Glomerular visceral epithelial cell (primary cell): ENCODE results near the gene MCUR1.
A peak's percentile ranks its signal among the peaks of the same experiment; 100 is the strongest.
"Not testable (repeated sequence)": the region's sequence is repeated elsewhere in the genome, so short reads cannot be mapped to it uniquely, and the experiment has no call there.

Source experiments
- DNase-seq: peaks from one replicate; pipeline ENCODE4 v3.0.0-alpha.2; 2016; ENCODE audit errors: extremely low spot score

Gene MCUR1

DNA sequence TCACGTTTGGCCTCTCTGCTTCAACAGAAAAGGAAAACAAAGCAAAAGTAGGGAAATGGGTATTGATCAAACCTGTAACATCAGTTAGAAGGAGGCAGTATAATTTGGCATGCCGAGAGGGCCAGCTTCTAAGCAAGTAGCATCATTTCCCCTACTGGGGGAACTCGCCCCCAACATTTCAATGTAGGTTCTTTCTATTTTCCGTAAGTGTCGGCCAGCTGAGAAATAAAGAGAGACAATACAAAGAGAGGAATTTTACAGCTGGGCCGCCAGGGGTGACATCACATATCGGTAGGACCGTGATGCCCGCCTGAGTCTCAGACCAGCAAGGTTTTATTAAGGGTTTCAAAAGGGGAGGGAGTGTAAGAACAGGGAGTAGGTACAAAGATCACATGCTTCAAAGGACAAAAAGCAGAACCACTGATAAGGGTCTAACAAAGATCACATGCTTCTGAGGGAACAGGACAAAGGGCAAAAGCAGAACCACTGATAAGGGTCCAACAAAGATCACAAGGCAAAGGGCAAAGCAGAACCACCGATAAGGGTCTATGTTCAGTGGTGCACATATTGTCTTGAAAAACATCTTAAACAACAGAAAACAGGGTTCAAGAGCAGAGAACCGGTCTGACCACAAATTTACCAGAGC is 14.4 kb upstream of the MCUR1 start:
- not testable (repeated sequence) for DNase-seq

DNA sequence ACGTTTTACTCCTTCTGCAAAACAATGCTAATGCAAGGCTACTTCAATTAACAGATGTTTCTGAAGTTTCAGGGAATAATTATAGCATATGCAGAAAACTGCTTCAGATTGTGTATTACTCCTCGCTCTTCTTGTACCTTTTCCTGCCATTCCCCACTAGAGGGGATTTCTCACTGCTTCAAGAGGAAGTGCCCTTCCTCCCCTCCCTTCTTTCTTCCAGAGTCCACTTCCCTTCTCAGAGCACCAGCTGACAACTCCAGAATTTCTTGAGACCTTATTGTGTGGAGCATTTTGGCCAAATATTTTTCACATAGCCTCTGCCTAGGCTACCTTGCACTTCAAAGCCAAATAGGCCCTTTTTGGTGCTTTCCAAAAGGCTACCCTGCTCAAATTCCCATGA is 12.7 kb upstream of the MCUR1 start:
- no peak for DNase-seq

DNA sequence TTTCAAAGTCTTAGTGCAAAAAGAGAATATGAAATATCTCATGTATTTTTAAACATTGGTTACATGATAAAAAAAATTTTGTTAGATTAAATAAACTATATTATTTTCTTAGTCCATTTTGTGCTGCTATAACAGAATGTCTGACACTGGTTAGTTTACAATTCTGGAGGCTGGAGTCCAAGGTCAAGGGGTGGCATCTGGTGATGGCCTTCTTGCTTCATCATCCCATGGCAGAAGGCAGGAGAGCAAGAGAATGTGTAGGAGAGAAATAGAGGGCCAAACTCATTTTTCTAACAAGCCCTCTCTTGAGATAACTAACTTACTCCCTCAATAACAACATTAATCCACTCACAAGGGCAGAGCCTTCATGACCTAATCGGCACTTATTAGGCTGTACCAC is 11.5 kb upstream of the MCUR1 start:
- DNase-seq = no peak

DNA sequence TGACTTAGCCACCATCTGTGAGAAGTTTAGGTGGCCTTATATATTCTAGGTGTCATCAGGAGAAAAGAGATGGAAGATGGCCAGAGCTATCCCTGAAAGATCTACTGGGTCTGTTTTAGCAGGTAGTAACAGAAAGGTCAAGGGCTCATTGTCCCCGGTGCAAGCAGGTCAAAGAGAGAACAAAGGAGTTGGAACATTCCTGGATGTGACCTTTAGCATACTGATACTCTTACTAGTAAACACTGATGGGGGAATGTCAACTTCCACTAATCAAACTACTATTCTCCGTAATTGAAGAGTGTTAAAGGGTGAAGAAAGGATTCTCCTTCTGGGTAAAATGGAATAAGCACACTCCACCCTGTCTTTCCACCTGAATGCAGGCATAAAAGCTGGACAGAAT is 4.0 kb upstream of the MCUR1 start:
- DNase-seq = no peak

DNA sequence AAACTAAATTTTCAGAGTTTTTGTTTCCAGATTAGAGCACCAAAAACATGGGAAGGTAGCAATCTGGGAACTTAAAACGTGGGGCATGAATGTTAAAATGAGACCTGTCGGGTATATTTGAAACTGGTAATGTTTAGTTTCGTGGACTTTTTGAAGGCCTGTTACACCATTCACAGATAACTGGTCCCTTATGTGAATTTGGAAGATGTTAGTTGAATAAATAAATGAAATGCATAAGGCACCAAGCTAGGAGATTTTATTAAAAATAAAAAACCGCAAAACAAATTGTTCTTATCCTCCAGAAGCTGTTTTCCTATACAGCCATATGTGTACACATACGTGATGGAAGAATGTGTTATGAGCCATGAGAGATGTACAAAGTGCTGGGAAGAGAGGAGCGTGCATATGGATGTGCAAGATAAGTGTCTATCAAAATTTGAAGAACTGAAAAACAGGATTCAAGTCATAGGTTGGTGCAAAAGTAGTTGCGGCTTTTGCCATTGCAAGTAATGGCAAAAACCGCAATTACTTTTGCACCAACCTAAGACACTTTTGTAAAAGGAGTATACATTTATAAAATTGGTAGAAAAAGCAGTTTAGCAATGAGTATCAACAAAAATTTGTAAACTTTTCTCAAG is 700 bp upstream of the MCUR1 start:
- DNase-seq = no peak

DNA sequence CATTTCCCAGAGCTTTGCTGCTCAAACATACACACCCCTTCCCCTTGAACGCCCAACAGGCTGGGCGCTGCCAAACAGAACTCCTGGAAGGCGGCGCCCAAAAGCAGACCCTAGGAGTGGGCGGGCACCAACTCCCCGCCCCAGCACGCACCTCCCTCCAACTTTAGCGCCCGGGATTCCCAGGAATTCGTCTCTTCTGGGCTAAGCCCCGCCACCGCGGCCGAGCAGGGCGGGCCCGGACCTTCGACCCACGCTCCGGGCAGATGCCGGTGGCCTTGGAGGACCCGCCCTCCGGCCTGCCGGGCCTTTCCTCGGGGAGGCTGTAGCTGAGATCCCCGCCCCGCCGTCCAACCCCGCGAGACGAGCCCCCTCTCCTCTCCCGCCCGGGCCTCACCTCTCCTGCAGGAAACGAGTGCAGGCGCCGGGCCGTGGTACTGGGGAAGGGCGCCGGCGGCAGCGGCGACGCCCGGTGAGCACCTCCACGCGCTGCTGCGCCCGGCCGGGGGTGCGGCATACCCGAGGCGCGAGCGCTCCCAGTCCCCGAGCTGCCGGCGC is 659 bp downstream of the MCUR1 start:
- DNase-seq = peak; percentile 78

DNA sequence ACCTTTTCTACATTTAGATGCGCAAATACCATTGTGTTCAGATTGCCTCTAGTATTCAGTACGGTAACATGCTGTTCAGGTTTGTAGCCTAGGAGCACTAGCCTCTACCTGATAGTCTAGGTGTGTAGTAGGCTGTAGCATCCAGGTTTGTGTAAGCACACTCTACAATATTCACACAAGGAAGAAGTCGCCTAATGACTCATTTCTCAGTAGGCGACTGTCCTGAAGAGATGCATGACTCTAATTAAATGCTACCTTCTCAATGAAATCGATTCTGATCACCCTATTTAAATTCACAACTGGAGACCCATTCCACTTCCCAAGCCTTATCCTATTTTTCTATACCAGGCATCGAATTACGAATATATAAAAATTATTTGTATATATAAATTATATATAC is 1.3 kb downstream of the MCUR1 start:
- DNase-seq = no peak

DNA sequence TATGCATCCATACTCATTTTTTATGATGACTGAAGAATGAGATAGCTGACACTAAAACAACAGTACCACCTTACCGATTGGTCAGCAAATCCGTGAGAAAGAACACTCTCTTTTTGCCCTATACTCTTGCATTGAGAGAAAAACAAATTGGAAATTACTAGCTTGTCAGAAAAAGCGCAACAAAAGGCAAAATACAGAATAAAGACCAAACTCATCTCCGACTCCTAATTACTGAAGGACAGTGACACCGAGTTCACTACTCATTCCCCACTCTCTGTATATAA is 2.1 kb downstream of the MCUR1 start:
- no peak for DNase-seq

DNA sequence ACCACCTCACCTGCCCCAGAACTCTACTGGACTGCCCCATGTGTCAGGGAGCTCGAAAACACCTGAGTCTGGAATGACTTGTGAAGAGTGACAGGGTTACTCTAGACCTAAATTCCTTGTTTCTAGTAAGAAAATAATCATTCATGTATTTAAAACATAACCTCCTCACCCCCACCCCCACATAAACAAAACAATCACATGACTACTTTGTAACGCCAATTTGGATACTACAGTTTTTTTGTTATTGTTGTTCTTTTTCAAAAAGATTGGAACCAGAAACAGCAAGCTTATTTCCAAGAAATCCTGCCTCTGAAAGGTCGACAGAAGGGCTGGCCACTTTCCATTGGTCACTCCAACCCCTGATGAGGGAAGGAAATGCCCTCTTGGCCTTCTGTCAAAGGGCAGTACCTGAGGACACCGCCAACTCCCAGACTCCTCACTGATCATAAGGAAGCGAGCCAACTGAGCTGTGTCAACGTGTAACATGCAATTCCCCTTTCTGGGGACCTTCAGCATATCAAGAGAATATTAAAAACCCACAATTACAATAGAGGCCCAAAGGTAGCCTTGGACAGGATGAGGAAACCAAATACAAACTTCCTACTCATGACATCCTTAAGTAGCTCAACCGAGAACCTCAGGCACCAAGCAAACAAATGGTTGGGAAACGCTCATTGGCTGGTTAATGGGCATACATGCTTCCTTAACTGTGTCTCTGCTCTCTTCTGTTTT is 2.6 kb downstream of the MCUR1 start:
- DNase-seq = no peak

DNA sequence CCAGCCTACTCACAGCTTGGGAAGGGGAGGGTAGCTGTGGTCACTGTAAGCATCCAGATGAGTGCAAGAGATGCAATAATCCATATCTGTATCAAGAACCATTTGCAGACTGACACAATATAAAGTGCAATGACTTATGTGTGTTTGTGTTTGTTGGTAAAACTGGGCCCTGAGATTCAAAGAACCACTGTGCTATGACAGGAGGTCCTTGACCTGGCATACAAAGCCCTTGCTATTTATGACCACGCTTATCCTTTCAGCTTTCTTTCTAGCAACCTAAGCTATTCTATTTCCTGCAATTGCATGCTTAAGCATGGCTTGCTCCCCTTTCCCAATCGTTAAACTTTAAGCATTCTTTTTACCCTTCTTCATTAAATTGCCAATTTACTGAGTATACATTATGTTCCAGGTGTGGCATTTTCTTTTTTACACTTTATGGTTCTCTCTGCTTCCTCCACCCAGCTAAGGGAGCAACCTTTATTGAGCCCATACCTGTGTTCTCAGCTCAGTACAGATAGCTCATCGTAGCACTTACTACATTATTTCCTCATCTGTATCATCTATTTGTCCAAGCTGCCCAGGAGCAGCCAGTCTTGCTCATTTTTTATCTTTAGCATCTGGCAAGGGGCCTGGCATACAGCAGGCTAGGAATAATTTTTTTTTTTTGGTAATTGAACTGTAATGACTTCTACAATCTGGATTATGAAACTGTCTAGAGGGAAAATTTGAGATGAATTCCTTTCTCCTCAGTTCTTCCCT is 3.5 kb downstream of the MCUR1 start:
- no peak for DNase-seq

DNA sequence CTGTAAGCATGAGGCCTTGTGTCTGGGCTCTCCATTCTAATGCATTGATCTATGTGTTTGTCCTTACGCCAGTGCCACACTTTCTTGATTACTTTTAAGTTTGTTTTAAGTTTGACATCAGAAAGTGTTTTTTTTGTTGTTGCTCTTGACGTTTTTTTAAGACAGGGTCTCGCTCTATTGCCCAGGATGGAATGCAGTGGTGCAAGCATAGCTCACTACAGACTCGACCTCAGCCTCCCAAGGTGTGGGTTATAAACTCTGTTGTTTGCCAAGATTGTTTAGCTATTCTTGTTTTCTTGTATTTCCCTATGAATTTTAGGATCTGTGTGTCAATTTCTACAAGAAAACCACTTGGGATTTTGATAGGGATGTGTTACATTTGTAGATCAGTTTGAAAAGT is 5.6 kb downstream of the MCUR1 start:
- no peak for DNase-seq

DNA sequence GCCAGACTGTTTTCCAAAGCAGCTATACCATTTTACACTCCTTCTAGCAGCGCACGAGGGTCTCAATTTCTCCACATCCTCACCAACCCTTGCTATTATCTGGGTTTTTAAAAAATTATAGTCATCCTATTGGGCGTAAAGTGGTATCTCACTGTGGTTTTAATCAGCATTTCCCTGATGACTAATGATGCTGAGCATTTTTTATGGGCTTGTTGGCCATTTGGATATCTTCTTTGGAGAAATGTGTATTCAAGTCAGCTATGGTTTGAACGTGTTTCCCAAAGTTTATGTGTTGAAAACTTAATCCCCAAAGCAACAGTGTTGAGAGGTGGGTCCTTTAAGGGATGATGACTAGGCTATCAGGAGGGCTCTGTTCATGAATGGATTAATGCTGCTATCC is 6.7 kb downstream of the MCUR1 start:
- no peak for DNase-seq

DNA sequence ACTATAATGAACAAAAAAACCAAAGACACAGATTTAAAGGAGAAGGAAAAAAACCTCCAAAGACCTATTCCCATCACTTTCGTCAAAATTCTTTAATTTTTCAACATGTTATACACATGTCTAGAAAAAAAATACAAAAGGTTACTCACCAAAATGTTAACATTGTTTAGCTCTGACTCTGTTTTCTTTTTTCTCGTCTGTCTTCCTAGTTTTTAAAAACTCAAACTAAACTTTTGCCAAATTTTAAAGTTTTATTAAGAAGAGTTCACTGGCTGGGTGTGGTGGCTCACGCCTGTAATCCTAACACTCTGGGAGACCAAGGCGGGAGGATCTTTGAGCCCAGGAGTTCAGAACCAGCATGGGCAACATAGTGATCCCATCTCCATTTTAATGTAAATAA is 10.8 kb downstream of the MCUR1 start:
- no peak for DNase-seq

DNA sequence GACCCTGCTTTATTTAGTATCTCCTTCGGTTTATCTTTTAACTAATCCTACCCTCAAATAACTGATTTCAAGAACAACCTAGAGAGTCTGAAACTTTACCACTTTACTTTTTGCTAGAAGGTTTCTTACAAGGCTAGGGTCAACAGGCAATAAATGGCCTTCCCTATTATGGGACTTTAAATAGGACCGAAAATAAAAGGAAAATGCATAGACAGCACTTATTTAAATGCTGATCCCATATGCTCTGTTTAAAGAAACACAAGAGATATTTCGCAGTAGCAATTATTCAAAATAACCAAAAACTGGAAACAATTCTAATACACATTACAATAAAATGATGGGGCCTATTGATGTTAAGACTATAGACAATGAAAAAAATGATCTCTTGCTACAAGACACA is 13.7 kb downstream of the MCUR1 start:
- DNase-seq = no peak

DNA sequence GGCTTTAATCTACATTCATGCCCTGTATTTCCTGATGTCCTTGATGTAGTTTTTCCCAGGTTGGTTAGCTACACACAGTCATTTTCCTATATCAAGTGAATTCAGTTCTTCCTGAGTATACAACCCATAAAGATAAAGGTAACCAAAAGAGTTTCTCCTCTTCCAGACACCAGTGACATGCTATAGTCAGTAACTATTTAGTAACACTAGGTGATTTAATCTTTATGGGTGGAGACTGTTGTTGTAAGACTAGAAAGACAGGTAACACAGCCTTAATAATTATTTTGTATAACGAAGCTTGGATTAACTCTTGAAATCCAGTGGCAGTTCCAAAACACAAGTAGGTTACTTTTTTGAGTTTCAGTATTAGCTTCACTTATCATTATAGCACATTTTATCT is 17.6 kb downstream of the MCUR1 start:
- no peak for DNase-seq

DNA sequence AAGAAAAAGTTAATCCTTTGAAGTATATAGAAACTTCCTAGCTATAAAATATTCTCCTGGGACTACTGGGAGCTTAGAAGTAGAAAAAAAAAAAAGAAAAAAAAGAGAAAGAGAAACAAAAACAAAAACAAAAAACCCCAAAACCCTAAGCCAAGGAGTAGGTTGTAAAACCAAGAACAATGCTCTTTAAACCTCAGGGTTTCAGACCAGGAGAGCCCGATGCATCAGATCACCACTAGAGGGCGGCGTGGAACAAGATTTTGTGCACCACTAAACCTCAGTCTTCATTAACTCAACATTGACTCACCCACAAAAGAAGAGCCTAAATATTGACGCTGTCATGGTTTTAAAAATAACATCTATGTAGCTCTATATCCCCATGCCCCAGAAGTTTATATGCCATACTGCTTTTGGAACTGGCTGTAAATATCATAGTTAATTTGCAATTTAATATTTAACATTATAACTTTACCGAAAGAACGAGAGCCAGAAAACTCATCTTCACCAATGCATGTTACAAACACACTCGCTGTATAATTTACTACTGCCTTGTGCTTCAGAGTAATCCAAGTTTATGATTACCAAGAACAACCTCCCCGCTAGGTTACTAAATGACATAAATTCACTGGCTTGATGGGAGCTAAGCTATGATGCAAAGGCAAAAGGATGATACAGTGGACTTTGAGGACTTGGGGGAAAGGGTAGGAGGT is 19.2 kb downstream of the MCUR1 start:
- peak; percentile 83 for DNase-seq

DNA sequence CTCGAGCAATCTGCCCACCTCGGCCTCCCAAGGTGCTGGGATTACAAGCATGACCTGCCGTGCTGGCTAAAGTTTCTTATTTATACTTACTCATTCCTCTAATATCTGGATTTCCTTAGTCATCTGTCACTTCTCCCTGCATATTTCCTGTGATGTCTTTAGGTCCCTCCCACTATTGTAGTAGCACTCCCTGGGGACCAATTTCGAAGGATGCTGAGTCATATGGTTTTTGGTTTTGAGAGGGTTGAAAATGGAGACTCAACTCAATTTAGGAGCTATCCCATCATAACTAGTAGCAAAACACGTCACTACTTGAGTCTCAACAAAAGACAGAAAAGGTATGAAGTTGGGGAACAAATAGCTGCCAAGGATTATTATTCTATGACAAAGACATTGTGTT is 20.2 kb downstream of the MCUR1 start:
- no peak for DNase-seq

DNA sequence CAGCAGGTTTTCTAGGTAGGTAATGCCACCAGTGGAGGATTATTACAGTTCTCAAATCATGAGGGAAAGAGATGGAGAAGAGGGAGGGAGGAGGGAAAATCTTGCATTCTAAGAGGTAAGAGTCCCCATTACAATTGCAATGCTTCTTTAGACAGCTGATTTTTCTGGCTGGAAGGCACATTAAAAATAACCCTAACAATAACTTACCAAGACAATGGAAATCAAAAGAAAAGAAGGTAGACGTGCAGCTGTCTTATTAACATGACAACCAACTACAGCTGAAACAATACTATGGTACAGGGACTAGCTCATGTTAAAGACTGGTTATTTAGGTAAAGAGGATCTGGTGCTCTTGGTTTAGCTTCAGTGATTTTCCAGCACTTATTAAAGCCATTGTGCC is 24.6 kb downstream of the MCUR1 start:
- no peak for DNase-seq

DNA sequence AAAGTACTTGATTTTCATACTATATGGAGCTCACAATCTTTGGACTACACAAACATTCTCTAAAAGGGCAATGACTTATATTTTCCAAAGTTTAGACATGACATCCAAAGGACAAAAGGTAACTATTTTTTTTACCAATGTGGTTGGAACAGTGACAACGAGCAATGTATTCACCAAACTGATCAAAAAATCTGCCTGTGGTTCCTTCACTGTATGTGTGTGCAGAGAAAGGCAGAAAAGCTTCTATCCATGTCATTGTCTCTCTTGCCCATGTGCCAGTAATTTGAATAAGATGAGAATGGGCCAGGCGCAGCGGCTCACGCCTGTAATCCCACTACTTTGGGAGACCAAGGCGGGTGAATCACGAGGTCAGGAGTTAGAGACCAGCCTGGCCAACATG is 25.5 kb downstream of the MCUR1 start:
- no peak for DNase-seq

DNA sequence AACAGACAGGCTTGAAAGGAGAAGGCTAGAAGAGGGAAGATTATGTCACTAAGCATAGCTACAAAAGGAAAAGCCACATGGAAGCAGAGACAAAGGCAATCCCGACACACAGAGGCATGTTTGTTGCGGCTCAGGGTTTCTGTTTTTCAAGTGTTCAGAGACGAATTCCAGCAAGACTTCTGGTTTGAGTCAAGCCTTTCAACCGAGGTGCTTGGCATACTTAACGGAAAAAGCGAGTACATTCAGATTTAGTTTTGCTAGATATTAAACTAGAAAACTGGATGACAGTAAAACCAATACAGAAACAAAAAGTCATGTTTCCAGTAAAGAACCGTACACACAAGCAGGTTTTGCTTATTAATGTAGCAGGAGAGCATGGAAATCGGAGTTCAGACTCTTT is 27.2 kb downstream of the MCUR1 start:
- no peak for DNase-seq

DNA sequence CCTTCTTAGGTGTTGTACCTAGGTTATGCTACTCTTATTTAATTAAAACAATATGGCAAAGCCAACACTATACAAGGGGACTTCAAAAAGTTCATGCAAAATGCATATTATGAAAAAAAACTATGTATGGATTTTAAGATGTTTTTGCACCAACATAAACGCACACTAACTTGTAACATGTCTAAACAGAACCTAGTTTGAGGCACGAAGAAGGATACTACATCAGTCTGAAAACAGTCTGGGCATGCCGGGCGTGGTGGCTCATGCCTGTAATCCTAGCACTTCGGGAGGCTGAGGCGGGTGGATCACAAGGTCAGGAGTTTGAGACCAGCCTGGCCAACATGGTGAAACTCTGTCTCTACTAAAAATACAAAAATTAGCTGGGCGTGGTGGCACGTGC is 34.2 kb downstream of the MCUR1 start:
- DNase-seq = not testable (repeated sequence)

DNA sequence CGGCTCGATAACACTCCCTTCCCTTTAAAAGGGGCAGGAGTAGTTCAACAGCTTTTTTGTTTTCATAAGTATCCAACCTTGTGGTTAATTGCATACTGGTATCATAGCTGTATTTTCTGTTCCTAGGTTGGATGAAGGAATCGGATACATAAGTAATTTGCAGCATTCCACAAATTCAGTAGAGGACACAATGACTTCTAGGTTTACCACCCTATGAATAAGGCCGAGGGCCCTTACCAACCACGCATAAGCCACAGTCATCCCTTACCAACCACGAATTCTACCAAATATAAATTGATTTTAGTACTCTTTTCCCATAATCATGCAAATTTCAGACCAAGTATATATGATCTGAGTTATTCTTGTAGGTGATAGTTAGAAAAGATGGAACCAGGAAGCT is 36.3 kb downstream of the MCUR1 start:
- no peak for DNase-seq
